ENCODE results near the gene CARNS1. TPM values are rescaled to one million over a fixed set of nuclear protein-coding genes. Genes with fewer than 3 reads are reported as not detected.

The CARNS1 gene
- total RNA-seq, 1 donor from 2014 or later: 0.47 TPM

DNA sequence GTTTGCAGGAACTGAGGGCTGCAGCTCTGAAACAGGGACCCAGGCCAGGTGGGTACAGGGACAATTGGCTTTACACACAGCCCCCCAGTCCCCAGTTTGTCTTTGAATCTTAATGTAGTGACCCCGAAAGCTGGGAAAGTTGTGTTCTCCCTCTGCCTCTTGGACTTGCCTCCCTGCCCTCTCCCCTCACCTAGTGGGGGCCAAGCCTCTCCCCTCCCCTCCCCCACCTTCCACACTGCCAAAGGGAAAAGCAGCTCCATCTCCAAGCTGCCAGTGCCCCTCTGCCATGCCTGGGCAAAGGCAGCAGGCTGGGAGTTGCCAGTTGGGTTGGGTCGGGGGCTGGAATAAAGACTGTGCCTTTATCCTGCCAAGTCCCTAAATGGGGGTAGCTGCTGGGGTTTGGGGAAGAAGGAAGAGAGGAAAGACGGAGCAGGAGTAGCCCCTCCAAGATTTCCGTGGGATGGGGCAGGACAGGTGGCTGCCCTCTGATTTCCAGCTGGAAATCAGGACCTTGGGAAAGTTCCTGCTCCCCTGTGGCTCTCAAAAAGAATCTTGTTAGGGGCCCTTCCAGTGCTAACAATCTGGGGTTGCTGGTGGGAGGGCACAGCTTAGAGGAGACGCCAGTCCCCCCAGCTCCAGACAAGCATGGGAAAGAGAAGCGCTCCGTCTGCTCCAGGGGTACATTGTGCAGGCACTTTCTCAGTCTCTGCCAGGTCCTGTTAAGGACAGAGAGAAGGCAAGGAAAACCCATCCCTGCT is 39.2 kb upstream of the CARNS1 start:
- intact Hi-C loops (cut with micrococcal nuclease): no loop called here

DNA sequence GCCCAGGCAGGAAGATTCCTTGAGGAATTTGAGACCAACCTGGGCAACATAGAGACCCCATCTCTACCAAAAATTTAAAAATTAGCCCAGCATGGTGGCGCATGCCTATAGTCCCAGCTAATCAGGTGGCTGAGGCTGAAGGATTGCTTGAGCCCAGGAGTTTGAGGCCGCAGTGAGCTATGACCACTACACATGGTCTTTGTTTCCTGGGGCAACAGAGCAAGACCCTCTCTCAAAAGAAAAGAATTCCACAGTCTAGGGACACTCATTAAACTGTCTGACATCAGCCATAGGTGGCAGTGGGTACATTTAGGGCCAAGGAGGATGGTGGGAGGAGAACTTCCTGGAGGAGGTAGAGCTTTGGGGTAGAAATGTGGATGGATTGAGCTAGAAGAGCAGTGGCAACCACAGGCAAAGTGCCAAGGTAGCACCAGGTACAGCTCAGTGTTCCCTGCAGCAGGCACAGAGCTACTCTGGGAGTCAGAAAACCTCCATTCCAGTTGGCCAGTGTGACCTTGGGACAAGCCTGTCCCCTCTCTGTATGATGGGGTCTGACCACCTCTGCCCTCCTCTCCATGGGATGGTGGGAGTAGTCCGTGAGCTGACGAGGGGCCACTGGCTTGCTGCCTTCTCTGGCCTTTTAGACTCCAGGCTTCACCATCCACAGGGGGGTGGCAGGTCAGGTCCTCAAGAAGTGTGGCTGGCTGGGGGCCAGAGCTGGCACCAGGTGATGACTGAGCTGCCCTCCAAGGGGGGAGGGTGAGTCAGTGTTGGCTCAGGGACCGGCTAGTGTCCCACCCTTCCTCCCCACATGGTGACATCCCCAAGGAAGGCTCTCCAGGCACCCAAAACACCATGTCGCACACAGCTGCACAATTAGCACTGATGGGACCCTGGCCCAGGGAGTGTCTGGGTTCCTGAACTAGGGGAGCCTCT is 38.3 kb upstream of the CARNS1 start:
- intact Hi-C loops (cut with micrococcal nuclease): no loop called here

DNA sequence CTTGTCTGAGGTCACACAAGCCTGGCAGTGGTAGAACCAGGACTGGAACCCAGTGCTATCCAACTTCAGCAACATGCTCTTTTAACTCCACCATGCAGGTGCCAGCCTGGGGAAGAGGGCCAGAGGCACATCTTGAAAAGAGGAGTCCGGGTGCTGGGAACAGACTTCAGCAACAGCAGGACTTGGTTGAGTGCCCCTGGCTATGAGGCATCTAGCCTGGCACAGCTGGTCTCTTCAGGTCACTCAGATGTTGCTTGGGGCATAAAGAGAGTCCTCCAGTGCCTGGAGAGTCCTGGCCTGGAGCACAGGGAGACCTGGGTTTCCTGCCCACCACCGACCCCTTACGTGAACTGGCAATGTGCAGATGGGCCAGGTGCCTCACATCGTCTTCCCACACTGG is 36.9 kb upstream of the CARNS1 start:
- intact Hi-C loops (cut with micrococcal nuclease): no loop called here

DNA sequence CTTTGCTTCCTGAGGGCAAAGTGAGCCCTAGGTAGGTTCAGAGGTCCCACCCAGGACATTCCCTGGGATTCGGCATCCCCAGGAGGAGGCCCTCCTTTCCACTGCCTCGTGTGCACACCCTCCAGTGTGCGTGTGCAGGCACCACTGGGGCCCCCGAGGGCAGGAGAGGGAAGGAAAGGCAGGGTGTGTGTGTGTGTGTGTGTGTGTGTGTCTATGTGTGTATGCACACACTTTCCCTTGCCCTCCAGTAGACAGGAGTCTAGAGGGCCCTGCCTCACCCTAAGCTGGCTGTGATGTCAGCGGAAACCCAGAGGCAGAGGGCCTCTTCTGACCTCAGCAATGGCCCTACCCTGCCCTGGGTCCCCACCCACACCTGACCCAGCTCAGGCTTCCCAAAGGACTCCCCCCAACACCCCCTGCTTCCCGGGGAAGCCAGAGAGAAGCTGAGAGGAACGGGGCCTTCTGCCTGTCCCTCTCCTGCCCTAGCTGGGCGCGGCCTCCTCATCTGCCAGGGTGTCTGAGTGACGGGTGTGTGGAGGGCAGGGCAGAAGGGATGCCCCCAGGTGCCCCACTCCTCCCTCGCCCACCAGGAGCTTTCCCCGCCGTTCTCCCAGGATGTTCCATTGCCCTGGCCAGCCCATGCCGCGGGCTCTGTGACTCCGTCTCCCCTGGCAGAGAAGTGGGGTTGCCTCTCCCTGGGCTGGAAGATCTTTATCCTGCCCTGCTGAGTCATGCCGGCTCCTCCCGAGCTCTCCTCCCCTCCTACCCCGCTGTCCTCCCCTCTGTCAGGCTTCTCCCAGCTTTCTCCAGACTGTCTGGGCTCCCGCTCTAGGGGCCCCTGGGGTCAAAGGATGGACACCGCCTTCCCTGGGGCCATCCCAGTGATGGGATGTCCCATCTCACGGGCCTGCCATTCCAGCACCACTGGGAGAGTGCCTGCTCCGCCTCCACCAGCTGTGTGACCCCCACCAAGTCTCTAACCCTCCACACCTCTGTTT is 36.1 kb upstream of the CARNS1 start:
- intact Hi-C loops (cut with micrococcal nuclease): no loop called here

DNA sequence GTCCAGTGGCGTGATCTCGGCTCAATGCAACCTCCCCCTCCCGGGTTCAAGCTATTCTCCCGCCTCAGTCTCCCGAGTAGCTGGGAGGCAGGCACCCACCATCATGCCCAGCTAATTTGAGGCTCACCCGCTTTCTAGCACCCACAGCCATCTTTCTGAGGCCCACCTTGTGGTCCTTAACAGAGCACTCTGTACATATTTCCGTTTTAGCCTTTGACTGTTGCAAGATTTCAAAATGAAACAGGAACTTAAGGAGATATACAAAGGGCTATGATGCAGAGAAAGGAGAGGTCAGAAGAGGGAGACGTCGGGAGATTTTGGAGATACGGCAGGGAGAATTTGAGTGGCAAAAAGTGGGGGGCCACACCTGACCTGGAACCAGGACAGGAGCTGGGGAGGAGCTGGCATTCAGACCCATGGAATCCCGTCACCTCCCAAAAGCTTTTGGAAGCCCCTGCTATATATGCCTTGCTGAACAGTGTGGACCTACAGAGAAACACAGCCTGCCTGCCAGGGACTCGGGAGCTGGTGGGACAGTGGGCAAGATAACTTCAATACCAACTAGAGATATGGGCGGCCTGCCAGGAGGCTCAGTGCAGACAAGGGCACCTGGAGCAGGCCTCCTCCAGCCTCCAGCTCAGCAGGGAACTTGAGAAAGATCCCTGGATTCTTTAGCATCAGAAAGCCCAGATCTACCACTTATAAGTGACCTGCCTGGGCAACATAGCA is 34.1 kb upstream of the CARNS1 start:
- intact Hi-C loops (cut with micrococcal nuclease): no loop called here

DNA sequence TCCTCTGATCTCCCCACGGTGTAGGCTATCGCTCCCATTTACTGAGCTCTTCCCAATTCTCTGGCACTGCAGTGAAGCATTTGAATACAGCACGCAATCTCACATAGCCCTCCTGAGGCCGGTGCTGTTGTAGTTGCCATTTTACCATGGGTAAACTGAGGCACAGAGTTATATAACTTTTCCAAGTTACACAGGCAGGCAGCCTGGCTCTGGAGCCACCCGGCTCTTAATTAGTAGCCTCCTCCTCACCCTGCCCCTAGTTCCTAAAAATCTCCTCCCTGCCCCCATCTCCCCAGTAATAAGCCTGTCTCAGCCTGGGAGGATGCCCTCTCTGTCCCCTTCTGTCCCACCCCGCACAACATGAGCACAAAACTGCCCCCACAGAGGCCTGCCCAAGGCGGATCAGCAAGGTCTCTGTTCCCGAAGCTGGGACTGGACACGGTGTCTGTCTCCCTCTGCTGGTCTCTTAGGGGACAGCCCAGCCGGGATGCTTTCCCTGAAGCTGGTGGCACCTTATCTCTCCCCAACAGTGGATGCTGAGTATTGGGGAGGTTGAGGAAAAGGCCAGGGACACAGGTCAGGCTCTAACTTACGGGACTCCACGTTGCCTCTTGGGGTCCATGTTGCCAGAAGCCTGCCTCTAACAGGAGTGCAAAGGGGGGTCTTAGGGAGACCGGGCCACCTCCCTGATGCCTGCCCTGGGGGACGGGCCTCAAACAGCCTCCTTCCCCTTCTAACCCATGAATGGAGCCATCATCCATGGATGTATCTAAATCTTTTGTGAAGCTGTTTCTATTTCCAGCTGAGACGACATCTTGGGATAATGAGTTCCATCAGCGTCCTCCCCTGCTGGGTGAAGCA is 33.0 kb upstream of the CARNS1 start:
- intact Hi-C loops (cut with micrococcal nuclease): loop anchor here (1.0 to 2.0 kb wide), 6 partner anchors 9 to 301 kb away; partner anchors contain the start of gene CLCF1

DNA sequence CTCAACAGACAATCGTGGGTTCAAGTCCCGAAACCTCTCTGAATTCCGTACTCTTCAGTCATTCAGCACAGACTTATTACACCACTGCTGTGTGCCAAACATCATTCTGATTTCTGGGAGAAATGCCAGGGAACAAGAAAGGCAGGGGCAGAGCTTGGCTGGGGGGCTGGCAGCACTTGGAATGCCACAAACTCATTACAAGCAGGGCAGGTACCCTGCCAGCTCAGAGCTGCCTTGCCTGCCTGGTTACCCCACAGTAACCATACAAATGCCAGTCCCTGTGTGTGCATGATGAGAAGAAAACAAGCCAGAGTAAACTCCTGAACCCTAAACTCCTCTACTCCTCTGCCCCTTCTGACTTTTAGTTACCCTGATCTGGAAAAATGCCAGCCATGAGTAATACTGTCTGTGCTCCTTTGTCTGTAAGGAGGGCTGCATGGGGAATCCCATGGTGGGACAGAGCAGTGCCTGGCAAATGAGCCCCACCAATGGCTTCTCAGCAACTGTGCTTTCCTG is 30.6 kb upstream of the CARNS1 start:
- intact Hi-C loops (cut with micrococcal nuclease): no loop called here

DNA sequence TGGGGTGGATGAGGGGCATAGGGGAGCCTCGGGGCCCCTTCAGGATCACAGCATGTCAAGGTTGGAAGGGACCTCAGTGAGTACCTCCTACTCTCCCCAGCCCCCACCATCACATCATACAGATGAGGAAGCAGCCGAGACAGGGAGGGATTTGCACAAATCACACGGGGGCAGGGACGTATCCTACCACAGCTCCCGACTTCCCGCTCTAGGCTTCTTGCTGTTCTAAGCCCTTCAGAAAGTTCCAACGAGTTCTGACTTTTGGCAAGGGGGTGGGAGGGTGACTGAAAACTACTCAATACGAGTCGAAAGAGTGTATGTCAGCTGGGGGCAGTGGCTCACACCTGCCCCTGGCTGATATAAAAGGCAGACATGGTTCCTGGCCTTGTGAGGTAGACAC is 28.4 kb upstream of the CARNS1 start:
- intact Hi-C loops (cut with micrococcal nuclease): no loop called here

DNA sequence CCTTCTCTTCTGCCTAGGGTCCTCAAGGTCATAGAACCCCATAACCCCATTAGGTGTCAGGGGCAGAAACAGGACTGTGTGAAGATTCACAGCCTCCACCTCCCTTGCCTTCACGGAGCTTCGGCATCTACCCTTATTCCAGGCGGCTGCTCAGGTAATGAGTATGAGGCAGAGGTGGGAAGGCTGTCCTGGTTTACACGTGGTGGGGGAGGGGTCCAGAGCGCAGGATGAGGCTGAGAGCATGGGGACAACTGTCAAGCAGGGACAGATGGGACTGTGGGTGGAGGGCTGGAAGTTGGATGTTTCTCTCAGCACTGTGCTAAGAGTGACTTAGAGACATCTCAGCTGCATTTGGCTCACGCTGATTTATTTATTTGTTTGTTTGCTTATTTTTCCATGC is 28.0 kb upstream of the CARNS1 start:
- intact Hi-C loops (cut with micrococcal nuclease): no loop called here

DNA sequence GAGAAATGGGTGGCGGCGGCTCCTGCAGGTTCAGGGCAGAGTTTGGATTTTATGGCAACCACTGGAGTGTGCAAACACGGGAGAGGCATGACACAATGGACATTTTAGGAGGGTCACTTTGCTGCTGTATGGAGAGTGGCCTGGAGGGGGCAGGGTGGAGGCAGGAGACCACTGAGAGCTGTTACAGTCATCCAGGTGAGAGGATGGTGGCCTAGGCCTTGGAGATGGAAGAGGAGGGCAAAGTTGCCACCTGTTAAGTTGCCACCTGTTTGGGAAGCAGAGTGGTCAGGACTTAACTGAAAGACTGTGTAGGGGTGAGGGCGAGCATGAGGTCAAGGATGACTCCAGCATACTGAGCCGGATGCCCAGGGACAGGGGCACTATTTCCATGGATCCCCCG is 26.0 kb upstream of the CARNS1 start:
- intact Hi-C loops (cut with micrococcal nuclease): loop anchor here (1.0 kb wide), 1 partner anchor 117 kb away; no protein-coding TSS in a partner anchor

DNA sequence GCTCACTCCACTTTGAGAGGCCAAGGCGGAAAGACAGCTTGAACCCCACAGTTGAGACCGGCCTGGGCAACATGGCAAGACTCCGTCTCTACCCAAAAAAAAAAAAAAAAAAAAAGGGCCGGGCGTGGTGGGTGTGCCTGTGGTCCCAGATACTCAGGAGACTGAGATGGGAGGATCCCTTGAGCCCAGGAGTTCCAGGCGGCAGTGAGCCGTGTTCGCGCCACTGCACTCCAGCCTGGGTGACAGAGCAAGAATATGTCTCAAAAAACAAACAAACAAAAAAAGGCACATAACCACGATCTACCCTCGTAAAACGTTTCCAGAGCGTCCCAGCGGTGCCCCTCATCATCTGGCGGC is 24.6 kb upstream of the CARNS1 start:
- intact Hi-C loops (cut with micrococcal nuclease): loop anchor here (1.0 kb wide), 2 partner anchors 38 to 73 kb away; partner anchors contain the start of gene POLD4

DNA sequence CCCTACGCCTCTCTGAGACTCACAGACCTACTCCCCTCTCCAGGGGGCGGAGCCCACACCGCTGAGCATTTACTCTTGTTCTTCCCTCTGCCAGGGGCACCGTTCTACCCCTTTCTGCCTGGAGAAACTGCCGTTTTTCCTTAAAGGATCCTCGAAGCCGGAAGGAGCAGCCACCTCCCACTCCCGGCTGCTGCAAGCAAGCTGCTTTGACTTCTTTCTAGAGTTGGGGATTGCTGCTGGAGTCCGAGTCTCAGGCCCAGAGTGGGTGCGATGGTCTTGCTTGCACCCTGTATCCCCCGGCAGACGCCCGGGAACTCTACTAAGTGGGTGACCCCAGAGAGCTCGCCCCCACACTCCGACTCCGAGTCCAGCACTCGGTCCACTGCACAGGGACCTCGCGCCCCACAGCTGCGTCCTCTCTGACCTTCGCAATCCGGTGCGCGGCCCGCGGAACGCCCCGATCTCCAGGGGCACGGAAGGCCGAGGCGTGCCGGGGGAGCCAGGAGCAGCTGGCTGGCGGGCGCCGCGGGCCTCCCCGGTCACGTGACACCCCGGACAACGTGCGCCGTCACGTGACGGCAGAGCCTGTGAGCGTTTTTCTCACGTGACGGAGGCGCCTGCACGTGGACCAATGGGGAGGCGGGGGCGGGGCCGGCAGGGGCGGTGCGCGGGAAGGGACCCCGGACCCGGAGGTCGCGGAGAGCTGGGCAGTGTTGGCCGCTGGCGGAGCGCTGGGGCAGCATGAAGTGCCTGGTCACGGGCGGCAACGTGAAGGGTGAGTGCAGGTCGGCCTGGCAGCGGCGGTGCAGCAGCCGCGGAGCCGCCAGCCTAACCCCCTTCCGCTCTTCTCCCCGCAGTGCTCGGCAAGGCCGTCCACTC is 23.9 kb upstream of the CARNS1 start, which contains the start of gene RAD9A:
RAD9A (plus strand) TSS at position 683 of the 879 bp plus-strand sequence; CDS start at position 742, 59 bp downstream.
- intact Hi-C loops (cut with micrococcal nuclease): loop anchor here (1.0 kb wide), 4 partner anchors 10 to 93 kb away; partner anchors contain the start of genes POLD4 and PPP1CA

DNA sequence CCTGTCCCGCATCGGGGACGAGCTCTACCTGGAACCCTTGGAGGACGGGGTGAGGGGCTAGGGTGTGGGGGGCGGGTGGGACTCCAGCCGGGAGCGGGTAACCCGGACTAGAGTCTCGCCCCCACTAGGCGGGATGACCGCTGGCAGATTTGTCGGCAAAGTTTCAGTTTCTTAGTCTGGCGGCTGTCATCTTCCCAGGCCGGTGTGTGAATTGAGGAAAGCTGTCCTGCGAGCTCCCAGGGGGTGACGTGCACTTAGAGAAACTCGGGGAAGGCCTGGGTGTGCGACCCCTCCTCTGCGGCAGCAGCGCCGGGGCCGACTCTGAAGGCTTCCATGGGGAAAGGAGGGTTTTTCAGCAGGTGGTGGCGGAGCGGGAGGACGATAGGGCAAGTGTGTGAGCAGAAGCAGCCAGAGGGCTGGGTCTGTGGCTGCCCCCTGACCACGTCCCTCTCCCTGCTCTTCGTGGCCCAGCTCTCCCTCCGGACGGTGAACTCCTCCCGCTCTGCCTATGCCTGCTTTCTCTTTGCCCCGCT is 23.2 kb upstream of the CARNS1 start:
- intact Hi-C loops (cut with micrococcal nuclease): loop anchor here (1.0 kb wide), 2 partner anchors 9 to 92 kb away; partner anchors contain the start of gene PPP1CA

DNA sequence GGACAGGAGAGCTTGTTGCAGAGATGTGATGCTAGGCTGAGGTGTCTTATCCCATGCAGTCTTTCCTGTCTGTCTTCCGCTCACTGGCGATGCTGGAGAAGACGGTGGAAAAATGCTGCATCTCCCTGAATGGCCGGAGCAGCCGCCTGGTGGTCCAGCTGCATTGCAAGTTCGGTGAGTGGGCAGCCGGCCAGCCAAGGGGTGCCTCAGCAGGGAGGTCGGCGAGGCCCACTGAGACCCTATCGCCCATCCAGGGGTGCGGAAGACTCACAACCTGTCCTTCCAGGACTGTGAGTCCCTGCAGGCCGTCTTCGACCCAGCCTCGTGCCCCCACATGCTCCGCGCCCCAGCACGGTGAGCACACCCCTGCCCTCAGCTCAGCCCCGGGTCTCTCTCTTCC is 22.0 kb upstream of the CARNS1 start:
- intact Hi-C loops (cut with micrococcal nuclease): no loop called here

DNA sequence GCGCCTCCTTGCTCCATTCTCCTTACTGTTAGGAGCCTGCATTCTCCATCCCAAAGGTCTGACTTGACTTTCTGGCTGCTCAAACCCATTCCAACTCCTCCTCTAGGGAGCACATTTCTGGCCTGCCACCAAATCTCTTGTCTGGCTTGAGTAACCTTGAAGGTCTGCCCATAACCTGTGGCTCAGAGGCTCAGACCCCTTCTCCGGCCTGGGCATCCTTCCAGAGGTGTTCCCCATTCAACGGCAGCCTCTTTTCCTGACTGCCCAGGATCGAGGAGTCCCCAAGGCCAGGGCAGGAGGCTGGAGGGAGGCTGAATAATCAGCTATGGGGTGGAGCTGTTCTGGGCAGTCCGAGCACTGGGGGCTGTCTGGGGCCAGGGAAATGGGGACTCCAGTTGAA is 21.5 kb upstream of the CARNS1 start:
- intact Hi-C loops (cut with micrococcal nuclease): no loop called here

DNA sequence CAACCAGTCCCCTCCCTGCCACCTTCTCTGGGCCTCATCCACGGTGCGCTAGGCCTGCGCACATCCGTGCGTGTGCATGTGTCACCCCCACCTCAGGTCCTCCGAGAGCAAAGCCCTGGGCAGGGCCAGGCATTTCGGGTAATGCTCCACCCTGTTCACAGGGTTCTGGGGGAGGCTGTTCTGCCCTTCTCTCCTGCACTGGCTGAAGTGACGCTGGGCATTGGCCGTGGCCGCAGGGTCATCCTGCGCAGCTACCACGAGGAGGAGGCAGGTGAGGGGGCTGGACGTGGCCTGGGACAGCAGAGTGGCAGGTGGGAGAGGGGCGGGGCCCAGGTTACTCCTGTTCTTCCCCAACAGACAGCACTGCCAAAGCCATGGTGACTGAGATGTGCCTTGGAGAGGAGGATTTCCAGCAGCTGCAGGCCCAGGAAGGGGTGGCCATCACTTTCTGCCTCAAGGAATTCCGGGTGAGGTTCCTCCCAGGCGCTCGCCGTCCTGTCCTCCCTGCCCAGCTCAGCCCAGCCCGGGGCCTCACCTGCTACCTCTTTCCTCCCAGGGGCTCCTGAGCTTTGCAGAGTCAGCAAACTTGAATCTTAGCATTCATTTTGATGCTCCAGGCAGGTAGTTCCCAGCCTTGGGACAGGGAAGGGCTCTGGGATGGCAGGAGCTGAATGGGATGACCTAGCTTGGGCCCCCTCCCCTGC is 19.8 kb upstream of the CARNS1 start:
- intact Hi-C loops (cut with micrococcal nuclease): no loop called here

DNA sequence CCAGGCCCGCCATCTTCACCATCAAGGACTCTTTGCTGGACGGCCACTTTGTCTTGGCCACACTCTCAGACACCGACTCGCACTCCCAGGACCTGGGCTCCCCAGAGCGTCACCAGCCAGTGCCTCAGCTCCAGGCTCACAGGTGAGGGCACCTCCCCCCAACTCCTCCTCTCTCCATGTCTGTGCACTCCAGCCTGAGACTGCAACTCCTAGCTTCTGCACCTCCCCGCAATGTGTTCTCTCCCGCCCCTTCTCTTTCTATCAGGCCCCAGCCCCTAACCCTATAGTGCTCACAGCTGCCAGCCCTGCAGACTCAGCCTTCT is 19.3 kb upstream of the CARNS1 start:
- intact Hi-C loops (cut with micrococcal nuclease): no loop called here
